Activated CD8-positive, alpha-beta T cell treated with anti-CD3 and anti-CD28 coated beads, Interleukin-2, amount 10 ng/mL, durations not matched to agents 7 days and 5 days (primary cell): ENCODE results near the gene FOXK1. TPM values are rescaled to one million over a fixed set of nuclear protein-coding genes. Genes with fewer than 3 reads are reported as not detected.

Experiments
- ATAC-seq: fragments of 150-1000 bp; cut with Tn5 transposase; one replicate; pipeline ENCODE4 v1.10.0; 2021; ENCODE audit warnings: moderate library complexity
- CTCF ChIA-PET: fragments of 350-600 bp; sonication (Branson Sonifier 250); formaldehyde crosslinking; loops from one replicate; lab custom pipeline; 2021; ENCODE audit warnings: antibody characterized with exemption; lab: Charles Lee
- POLR2A ChIA-PET: fragments of 350-600 bp; sonication (Branson Sonifier 250); formaldehyde crosslinking; loops from one replicate; lab custom pipeline; 2021; ENCODE audit warnings: antibody characterized with exemption; lab: Charles Lee
- DNase-seq: peaks from one replicate; pipeline ENCODE4 v3.0.0-alpha.2; 2020
- H3K27ac Mint-ChIP-seq: one replicate; pipeline ENCODE4 v1.8.0; 2021; ENCODE audit warnings: mild to moderate bottlenecking, mixed read lengths
- H3K27me3 Mint-ChIP-seq: one replicate; pipeline ENCODE4 v1.8.0; 2021; ENCODE audit warnings: low read depth, mixed read lengths
- H3K36me3 Mint-ChIP-seq: one replicate; pipeline ENCODE4 v1.8.0; 2021; ENCODE audit warnings: low read depth, mixed read lengths
- H3K4me1 Mint-ChIP-seq: one replicate; pipeline ENCODE4 v1.8.0; 2021; ENCODE audit warnings: low read depth, mixed read lengths
- H3K4me3 Mint-ChIP-seq: one replicate; pipeline ENCODE4 v1.8.0; 2021; ENCODE audit warnings: mild to moderate bottlenecking, mixed read lengths
- H3K9me3 Mint-ChIP-seq: one replicate; pipeline ENCODE4 v1.8.0; 2022; ENCODE audit warnings: mixed read lengths; ENCODE audit not compliant: insufficient read depth
- total RNA-seq, 2 experiments: library from RNA; stranded (reverse); gene quantifications; one replicate each; pipeline ENCODE4 v1.2.3, GENCODE V29; 2021

FOXK1 gene
- total RNA-seq, 2 experiments from 2014 or later = 26.8 to 28.5 TPM

DNA sequence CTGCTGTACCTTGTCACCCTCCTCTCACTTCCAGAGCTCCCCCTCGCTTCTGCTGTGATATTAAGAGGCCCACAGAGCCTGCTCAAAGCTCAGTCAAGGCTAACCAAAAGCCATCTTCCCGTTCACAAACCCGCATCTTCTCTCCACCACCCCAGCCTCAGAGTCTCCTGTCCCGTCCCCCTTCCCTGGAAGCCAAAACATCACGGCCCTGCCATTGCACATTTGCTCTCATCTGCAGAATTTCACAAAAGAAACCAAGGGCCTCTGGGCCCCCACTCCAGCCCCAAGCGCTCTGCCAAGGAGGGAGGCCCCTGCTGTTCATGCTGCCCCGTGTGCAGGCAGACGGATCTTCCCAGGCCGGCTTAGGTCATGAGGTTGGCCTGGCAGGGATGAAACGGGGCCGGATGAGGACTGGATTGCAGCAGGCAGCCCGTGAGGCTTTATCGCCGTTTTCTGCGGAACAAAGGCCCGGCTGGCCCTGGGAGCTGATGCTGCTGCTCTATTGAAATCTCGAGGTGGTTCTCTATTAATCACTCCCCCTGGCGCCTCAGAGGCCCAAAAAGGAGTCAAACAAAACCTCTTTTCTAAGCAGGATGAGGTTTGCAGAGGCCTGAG lies 31.6 kb upstream of the FOXK1 start:
- DNase-seq (no peak), ATAC-seq (no peak)
- ChIA-PET CTCF (no interaction called here), POLR2A (no interaction called here)
- H3K9me3 Mint-ChIP-seq = no peaks in the 10 kb centered on the region
- no peaks in the 10 kb centered on the region for H3K36me3 Mint-ChIP-seq
- H3K4me1 Mint-ChIP-seq = no peaks in the 10 kb centered on the region
- peak overlapping the region; percentile 39 for H3K27ac Mint-ChIP-seq
- no peak overlapping the region for H3K4me3 Mint-ChIP-seq
- no peaks in the 10 kb centered on the region for H3K27me3 Mint-ChIP-seq

GRCh38 chr7:4653771-4654170 lies 28.3 kb upstream of the FOXK1 start:
- H3K27ac Mint-ChIP-seq = no peak overlapping the region
- H3K9me3 Mint-ChIP-seq = peaks cover 11% of the 10 kb centered on the region
- ATAC-seq = no peak
- ChIA-PET POLR2A (interaction anchor here (0.7 kb wide), 1 partner anchor 122 kb away, joined by 3 read pairs; the partner anchor contains the start of gene AP5Z1), CTCF (no interaction called here)
- H3K4me1 Mint-ChIP-seq = no peaks in the 10 kb centered on the region
- H3K4me3 Mint-ChIP-seq = no peak overlapping the region
- H3K36me3 Mint-ChIP-seq = peaks cover 2% of the 10 kb centered on the region
- no peak for DNase-seq
- H3K27me3 Mint-ChIP-seq = no peaks in the 10 kb centered on the region

DNA sequence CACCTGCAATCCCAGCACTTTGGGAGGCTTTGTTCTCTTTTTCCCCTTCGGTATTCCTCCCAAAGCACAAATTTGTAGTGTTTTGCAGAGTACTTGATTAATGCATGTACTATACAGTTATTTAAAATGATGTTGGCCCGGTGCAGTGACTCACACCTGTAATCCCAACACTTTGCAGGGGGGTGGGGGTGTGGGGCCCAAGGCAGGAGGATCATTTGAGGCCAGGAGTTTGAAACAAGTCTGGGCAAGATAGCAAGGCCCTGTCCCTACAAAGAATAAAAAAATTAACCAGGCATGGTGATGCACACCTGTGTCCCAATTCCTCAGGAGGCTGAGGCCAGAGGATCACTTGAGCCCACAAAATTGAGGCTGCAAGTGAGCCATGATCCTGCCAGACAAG lies 26.8 kb upstream of the FOXK1 start:
- no peak overlapping the region for H3K4me3 Mint-ChIP-seq
- no peak overlapping the region for H3K27ac Mint-ChIP-seq
- no peak for DNase-seq
- no peaks in the 10 kb centered on the region for H3K27me3 Mint-ChIP-seq
- H3K9me3 Mint-ChIP-seq = peaks cover 18% of the 10 kb centered on the region
- H3K4me1 Mint-ChIP-seq = peaks cover 3% of the 10 kb centered on the region
- ChIA-PET POLR2A (no interaction called here), CTCF (no interaction called here)
- H3K36me3 Mint-ChIP-seq = peaks cover 4% of the 10 kb centered on the region
- ATAC-seq = no peak

DNA sequence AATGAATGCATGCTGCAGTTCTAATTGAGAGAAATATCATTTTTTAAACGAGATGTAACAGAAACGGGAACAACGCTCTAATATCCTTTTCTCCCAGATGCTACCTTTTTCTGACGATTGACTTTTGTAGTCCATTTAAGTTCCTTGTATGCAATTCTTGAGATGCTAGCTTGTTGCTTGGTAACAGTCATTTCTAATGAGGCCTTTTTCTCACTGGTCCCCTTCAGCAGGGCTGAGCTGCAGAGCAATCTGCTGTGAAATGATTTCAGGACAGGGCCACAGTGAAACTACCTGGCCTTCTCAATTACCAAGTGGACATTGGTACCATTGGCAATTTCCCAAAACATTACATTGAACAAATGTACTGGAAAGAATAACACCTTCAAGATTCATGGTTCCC lies 26.2 kb upstream of the FOXK1 start:
- H3K4me1 Mint-ChIP-seq = peaks cover 3% of the 10 kb centered on the region
- H3K27ac Mint-ChIP-seq = no peak overlapping the region
- peaks cover 24% of the 10 kb centered on the region for H3K9me3 Mint-ChIP-seq
- H3K36me3 Mint-ChIP-seq = peaks cover 4% of the 10 kb centered on the region
- no peak for DNase-seq
- POLR2A ChIA-PET = no interaction called here
- no peaks in the 10 kb centered on the region for H3K27me3 Mint-ChIP-seq
- ATAC-seq = no peak
- CTCF ChIA-PET = no interaction called here
- no peak overlapping the region for H3K4me3 Mint-ChIP-seq

- DNase-seq (no peak), ATAC-seq (no peak)
- POLR2A ChIA-PET = no interaction called here
- Mint-ChIP-seq H3K9me3 (peaks cover 24% of the 10 kb centered on the region), H3K27me3 (no peaks in the 10 kb centered on the region), H3K27ac (no peak overlapping the region), H3K4me1 (peaks cover 3% of the 10 kb centered on the region), H3K36me3 (peaks cover 4% of the 10 kb centered on the region), H3K4me3 (no peak overlapping the region)
- CTCF ChIA-PET = no interaction called here
Observed at GRCh38 chr7:4657640-4658417, 24.3 kb upstream of the FOXK1 start.

- no peak for DNase-seq
- no peak overlapping the region for H3K27ac Mint-ChIP-seq
Observed at GRCh38 chr7:4659551-4660286, 22.4 kb upstream of the FOXK1 start.

GRCh38 chr7:4661871-4662270 lies 20.2 kb upstream of the FOXK1 start:
- no peaks in the 10 kb centered on the region for H3K27me3 Mint-ChIP-seq
- ATAC-seq (no peak), DNase-seq (no peak)
- H3K9me3 Mint-ChIP-seq = peaks cover 24% of the 10 kb centered on the region
- no peak overlapping the region for H3K4me3 Mint-ChIP-seq
- H3K36me3 Mint-ChIP-seq = peaks cover 2% of the 10 kb centered on the region
- H3K27ac Mint-ChIP-seq = no peak overlapping the region
- H3K4me1 Mint-ChIP-seq = peaks cover 7% of the 10 kb centered on the region
- POLR2A ChIA-PET = interaction anchor here (1.7 kb wide), 1 partner anchor 20 kb away, joined by 9 read pairs; no protein-coding TSS in a partner anchor
- CTCF ChIA-PET = no interaction called here

More at GRCh38 chr7:4659551-4660286, 22.4 kb upstream of the FOXK1 start:
- H3K27me3 Mint-ChIP-seq = no peaks in the 10 kb centered on the region
- ChIA-PET POLR2A (no interaction called here), CTCF (interaction anchor here (1.3 to 1.5 kb wide), 2 partner anchors 19 to 21 kb away, joined by 3 to 6 read pairs; no protein-coding TSS in a partner anchor)
- H3K9me3 Mint-ChIP-seq = peaks cover 24% of the 10 kb centered on the region
- peaks cover 4% of the 10 kb centered on the region for H3K36me3 Mint-ChIP-seq
- ATAC-seq = no peak
- peaks cover 7% of the 10 kb centered on the region for H3K4me1 Mint-ChIP-seq
- H3K4me3 Mint-ChIP-seq = no peak overlapping the region

DNA sequence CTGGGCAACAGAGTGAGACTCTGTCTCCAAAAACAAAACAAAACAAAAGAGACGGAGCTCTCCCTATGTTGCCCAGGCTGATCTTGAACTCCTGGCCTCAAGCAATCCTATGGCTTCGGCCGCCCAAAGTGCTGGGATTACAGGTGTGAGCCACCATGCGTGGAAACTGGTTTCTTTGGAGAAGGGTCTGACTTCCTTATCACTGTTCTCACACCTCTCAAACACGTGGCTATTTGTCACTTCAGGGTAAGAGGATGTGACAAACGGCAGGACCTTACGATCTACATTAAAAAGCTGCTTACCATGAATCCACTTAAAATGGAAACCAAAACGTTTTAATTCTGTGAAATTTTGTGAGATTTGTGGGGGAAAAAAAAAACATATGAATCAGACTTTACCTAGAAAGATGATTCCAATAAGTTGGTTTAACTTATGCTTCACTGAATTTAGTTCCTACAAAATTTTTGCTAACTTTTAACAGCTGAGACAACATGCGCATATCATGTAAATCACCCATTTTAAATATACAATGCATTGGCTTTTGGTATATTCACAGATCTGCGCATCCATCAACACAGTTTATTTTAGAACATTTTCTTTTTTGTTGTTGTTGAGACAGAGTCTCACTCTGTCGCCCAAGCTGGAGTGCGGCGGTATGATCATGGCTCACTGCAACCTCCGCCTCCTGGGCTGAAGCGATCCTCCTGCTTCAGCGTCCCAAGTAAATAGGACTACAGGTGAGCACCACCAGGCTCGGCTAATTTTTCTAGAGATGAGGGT lies 18.7 kb upstream of the FOXK1 start:
- no peak overlapping the region for H3K4me3 Mint-ChIP-seq
- CTCF ChIA-PET = no interaction called here

DNA sequence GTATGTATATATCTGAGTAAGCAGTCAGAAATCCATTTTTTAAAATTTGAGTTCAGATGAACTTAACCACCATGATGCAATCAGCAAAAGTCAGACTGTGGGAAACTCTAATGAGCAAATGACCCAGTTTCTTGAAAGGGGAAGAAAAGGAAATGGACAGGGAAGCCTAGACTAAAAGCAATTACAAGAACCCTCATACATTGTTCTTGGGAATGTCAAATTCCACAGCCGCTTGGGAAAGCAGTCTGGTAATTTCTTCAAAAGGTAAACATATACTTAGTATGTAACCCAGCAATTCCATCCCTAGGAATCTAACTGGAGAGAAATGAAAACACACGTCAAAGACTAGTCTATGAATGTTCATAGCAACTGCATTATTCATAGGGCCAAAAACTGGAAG lies 16.4 kb upstream of the FOXK1 start:
- POLR2A ChIA-PET = interaction anchor here (1.3 kb wide), 1 partner anchor 24 kb away, joined by 3 read pairs; no protein-coding TSS in a partner anchor
- CTCF ChIA-PET = no interaction called here
- Mint-ChIP-seq H3K4me1 (peaks cover 9% of the 10 kb centered on the region), H3K27me3 (no peaks in the 10 kb centered on the region), H3K4me3 (no peak overlapping the region), H3K9me3 (peaks cover 2% of the 10 kb centered on the region), H3K36me3 (no peaks in the 10 kb centered on the region), H3K27ac (no peak overlapping the region)
- ATAC-seq (no peak), DNase-seq (no peak)

More for the DNA sequence above, 18.7 kb upstream of the FOXK1 start:
- H3K27me3 Mint-ChIP-seq = no peaks in the 10 kb centered on the region
- H3K27ac Mint-ChIP-seq = no peak overlapping the region
- H3K4me1 Mint-ChIP-seq = peaks cover 12% of the 10 kb centered on the region
- POLR2A ChIA-PET = no interaction called here
- H3K36me3 Mint-ChIP-seq = peaks cover 2% of the 10 kb centered on the region
- DNase-seq (no peak), ATAC-seq (no peak)
- H3K9me3 Mint-ChIP-seq = peaks cover 14% of the 10 kb centered on the region

GRCh38 chr7:4667776-4668509 lies 14.2 kb upstream of the FOXK1 start:
- ATAC-seq (no peak), DNase-seq (no peak)
- Mint-ChIP-seq H3K36me3 (no peaks in the 10 kb centered on the region), H3K27me3 (no peaks in the 10 kb centered on the region), H3K9me3 (no peaks in the 10 kb centered on the region), H3K4me3 (no peak overlapping the region), H3K4me1 (peaks cover 9% of the 10 kb centered on the region), H3K27ac (no peak overlapping the region)
- ChIA-PET POLR2A (no interaction called here), CTCF (no interaction called here)

DNA sequence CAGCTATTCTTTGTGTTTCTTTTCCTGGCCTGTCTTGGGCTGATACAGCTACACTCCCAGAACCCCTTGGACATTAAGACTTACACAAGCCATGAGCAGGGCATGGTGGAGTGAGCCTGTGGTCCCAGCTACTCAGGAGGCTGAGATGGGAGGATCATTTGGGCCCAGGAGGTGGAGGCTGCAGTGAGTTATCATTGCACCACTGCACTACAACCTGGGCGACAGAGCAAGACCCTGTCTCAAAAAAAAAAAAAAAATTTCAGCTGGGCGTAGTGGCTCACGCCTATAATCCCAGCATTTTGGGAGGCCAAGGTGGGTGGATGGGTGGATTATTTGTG lies 13.6 kb upstream of the FOXK1 start:
- H3K9me3 Mint-ChIP-seq = no peaks in the 10 kb centered on the region
- no peak overlapping the region for H3K4me3 Mint-ChIP-seq
- H3K27ac Mint-ChIP-seq = no peak overlapping the region
- ChIA-PET CTCF (no interaction called here), POLR2A (no interaction called here)
- no peaks in the 10 kb centered on the region for H3K36me3 Mint-ChIP-seq
- ATAC-seq (no peak), DNase-seq (no peak)
- peaks cover 6% of the 10 kb centered on the region for H3K4me1 Mint-ChIP-seq
- H3K27me3 Mint-ChIP-seq = no peaks in the 10 kb centered on the region
